GM12874 (cell line): Measurements from ENCODE around the gene TTC23.

Experiments used
- CTCF ChIP-seq: IDR thresholded peaks from 2 replicates; pipeline ENCODE4 v1.5.1; 2011; ENCODE audit warnings: low read depth, mild to moderate bottlenecking, control low read depth, low read length, moderate library complexity; ENCODE audit not compliant: insufficient read depth

Gene TTC23

GRCh38 chr15:99176757-99177156 is 72.6 kb downstream of the TTC23 start:
- no peak for TF ChIP-seq CTCF

- TF ChIP-seq CTCF = no peak
Measured at GRCh38 chr15:99174567-99175395, 74.6 kb downstream of the TTC23 start.

- no peak for TF ChIP-seq CTCF
Measured at GRCh38 chr15:99172989-99173388, 76.4 kb downstream of the TTC23 start.

GRCh38 chr15:99172171-99172570 is 77.2 kb downstream of the TTC23 start:
- TF ChIP-seq CTCF = no peak

GRCh38 chr15:99170476-99171065 is 78.8 kb downstream of the TTC23 start:
- TF ChIP-seq CTCF = no peak

- no peak for TF ChIP-seq CTCF
Measured at GRCh38 chr15:99169769-99170311, 79.5 kb downstream of the TTC23 start.
